ENCODE data around the gene PCDH1. TPM values are rescaled to one million over a fixed set of nuclear protein-coding genes. Genes with fewer than 3 reads are reported as not detected.
"Not testable (repeated sequence)": the region's sequence is repeated elsewhere in the genome, so short reads cannot be mapped to it uniquely, and the experiment has no call there.

PCDH1 gene
- total RNA-seq, 1 donor from 2014 or later = 5.4 TPM

DNA sequence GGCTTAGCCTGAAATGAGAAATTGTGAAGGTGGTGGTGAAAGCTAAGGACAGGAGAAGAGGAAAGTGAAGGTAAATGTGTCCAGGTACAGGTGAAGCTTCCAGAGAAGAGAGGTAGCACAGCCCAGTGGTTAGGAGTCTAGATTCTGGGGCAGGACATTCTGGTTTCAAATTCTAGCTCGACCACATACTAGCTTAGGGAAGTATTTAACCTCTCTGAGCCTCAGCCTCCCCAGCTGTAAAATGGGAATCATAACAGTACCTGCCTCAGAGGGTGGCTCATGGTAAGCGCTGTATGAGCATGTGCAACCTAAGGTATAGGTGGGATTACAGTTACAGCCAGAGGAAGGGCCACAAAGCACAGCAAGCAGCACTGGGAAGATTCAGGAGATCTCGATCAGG is 55.2 kb downstream of the PCDH1 start:
- Mint-ChIP-seq H3K4me1 (peaks cover 5% of the 10 kb centered on the region), H3K4me3 (no peak overlapping the region), H3K9me3 (no peaks in the 10 kb centered on the region), H3K27me3 (ENCODE audit: low read depth) (peaks cover 6% of the 10 kb centered on the region), H3K27ac (no peak overlapping the region), H3K36me3 (no peaks in the 10 kb centered on the region)
- no peak for DNase-seq (ENCODE audit: low spot score in 2 of 2, unreplicated experiment in 2 of 2)
- TF ChIP-seq, protein P1, sequence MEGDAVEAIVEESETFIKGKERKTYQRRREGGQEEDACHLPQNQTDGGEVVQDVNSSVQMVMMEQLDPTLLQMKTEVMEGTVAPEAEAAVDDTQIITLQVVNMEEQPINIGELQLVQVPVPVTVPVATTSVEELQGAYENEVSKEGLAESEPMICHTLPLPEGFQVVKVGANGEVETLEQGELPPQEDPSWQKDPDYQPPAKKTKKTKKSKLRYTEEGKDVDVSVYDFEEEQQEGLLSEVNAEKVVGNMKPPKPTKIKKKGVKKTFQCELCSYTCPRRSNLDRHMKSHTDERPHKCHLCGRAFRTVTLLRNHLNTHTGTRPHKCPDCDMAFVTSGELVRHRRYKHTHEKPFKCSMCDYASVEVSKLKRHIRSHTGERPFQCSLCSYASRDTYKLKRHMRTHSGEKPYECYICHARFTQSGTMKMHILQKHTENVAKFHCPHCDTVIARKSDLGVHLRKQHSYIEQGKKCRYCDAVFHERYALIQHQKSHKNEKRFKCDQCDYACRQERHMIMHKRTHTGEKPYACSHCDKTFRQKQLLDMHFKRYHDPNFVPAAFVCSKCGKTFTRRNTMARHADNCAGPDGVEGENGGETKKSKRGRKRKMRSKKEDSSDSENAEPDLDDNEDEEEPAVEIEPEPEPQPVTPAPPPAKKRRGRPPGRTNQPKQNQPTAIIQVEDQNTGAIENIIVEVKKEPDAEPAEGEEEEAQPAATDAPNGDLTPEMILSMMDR (IDR thresholded peaks at IDR 0.05; ENCODE audit: unreplicated experiment) = no peak

DNA sequence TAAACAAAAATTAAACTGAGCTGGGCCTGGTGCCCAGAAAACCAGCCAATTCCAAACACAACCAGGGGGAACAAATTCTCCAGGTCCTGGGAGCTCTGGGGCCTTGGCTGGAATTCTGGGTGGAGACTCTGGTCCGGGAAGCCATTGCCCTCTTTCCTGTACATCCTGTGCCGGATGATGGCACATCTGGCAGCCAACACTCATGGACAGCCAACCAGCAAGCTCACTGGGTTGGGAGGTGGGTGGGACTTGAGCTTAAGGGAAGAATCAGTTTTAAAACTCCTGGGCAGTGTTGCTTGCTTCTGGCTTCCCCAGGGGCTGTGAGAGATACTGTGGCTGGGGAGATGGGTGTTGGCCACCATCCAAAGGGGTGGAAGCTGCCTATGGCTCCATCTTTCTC is 56.1 kb downstream of the PCDH1 start:
- no peaks in the 10 kb centered on the region for H3K36me3 Mint-ChIP-seq
- H3K9me3 Mint-ChIP-seq = no peaks in the 10 kb centered on the region
- TF ChIP-seq, protein P1 (IDR thresholded peaks at IDR 0.05; ENCODE audit: unreplicated experiment) = no peak
- no peak for DNase-seq (ENCODE audit: low spot score in 2 of 2, unreplicated experiment in 2 of 2)
- H3K4me3 Mint-ChIP-seq = no peak overlapping the region
- H3K27ac Mint-ChIP-seq = no peak overlapping the region
- peaks cover 12% of the 10 kb centered on the region for H3K27me3 Mint-ChIP-seq (ENCODE audit: low read depth)
- peaks cover 5% of the 10 kb centered on the region for H3K4me1 Mint-ChIP-seq

DNA sequence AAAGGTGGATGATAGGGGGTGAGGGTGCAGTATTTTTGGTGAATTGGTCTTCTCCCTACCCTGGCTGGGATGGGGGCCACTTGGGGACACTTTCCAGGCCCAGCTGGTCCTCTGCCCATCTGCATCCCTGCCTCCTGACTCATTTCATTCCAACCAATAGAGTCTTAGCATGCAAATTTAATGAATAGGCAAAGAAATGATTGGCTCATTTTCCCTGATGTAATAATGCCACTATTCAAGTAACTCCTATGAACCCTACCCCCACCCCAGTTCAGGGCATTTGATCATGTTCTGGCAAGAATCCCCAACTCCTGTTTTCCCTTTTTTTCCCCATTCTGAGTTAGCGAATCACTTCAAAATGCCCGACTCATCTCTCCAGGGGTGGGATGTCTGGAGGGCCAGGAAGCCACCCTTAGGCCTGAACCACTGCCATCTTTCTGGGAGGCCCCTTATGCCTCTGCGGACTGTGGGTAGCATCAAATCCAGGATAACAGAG is 56.7 kb downstream of the PCDH1 start:
- TF ChIP-seq, protein P1 (IDR thresholded peaks at IDR 0.05; ENCODE audit: unreplicated experiment) = no peak
- no peak for DNase-seq (ENCODE audit: low spot score in 2 of 2, unreplicated experiment in 2 of 2)
- H3K27me3 Mint-ChIP-seq (ENCODE audit: low read depth) = peaks cover 17% of the 10 kb centered on the region
- no peaks in the 10 kb centered on the region for H3K36me3 Mint-ChIP-seq
- H3K4me1 Mint-ChIP-seq = peaks cover 5% of the 10 kb centered on the region
- no peaks in the 10 kb centered on the region for H3K9me3 Mint-ChIP-seq
- no peak overlapping the region for H3K4me3 Mint-ChIP-seq
- H3K27ac Mint-ChIP-seq = no peak overlapping the region

DNA sequence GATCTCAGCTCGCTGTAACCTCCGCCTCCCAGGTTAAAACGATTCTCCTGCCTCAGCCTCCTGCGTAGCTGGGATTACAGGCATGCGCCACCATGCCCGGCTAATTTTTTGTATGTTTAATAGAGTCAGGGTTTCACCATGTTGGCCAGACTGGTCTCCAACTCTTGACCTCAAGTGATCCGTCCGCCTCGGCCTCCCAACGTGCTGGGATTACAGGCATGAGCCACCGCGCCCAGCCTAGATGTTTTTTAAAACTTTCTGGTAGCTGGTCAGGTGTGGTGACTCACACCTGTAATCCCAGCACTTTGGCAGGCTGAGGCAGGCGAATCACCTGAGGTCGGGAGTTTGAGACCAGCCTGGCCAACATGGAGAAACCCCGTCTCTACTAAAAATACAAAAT is 57.5 kb downstream of the PCDH1 start:
- not testable (repeated sequence) for H3K4me3 Mint-ChIP-seq; H3K36me3 Mint-ChIP-seq; H3K27ac Mint-ChIP-seq; H3K9me3 Mint-ChIP-seq; H3K4me1 Mint-ChIP-seq; DNase-seq (ENCODE audit: low spot score in 2 of 2, unreplicated experiment in 2 of 2)
- peaks cover 21% of the 10 kb centered on the region for H3K27me3 Mint-ChIP-seq (ENCODE audit: low read depth)

DNA sequence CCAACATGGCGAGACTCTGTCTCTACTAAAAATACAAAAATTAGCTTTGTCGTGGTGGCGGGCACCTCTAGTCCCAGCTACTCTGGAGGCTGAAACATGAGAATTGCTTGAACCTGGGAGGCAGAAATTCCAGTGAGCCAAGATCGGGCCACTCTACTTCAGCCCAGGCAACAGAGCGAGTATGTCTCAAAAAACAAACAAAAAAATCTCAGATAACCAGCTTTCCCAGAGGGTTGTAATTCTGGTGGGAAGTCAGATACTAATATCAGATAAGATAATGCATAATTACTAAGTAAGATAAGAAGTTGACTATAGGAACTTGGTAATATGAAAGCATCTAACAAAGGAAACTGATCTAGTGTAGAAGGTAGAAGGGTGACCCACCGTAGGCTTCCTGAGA is 60.6 kb downstream of the PCDH1 start:
- no peak for DNase-seq (ENCODE audit: low spot score in 2 of 2, unreplicated experiment in 2 of 2)
- Mint-ChIP-seq H3K9me3 (no peaks in the 10 kb centered on the region), H3K36me3 (no peaks in the 10 kb centered on the region), H3K4me3 (no peak overlapping the region), H3K4me1 (peaks cover 3% of the 10 kb centered on the region), H3K27ac (no peak overlapping the region), H3K27me3 (ENCODE audit: low read depth) (peaks cover 25% of the 10 kb centered on the region)
- TF ChIP-seq, protein P1 (IDR thresholded peaks at IDR 0.05; ENCODE audit: unreplicated experiment) = no peak

DNA sequence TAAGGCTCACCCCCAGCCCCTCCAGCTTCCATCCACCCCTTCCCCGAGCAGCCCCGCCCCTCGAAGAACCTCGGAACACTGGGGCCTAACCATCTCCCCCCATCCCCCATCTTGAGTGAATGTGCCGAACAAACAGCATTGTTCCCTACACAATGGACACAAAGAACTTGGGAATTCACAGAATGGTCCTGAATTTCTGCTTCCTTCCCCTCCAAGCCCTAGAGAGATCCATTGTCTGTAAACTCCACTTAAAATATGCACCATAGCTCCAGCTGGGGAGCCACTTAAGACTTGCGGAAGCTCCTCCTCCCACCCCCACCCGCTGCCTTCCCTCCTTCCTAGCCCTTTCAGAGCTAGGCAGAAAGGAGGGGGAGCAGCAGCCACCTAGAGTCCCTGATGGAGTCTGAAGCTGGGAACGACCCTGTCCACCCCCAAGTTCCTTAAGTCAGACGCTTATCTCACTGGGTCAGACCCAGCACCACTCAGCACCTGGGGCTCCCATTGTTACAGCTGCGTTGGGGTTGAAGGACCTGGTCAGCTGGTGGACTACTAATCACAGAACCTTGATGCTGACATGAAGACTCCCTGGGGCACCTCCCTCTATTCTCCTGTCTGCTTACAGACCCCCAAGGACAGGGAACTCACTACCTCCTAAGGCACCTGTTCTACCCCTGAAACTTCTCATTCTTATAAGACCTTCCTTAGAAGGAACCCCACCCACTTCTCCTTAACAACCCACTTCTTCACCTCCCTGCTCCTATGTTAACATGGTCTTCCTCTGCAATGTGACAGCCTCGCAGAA is 61.4 kb downstream of the PCDH1 start:
- H3K4me3 Mint-ChIP-seq = no peak overlapping the region
- H3K27ac Mint-ChIP-seq = no peak overlapping the region
- H3K4me1 Mint-ChIP-seq = peaks cover 9% of the 10 kb centered on the region

More for the DNA sequence above, 61.4 kb downstream of the PCDH1 start:
- peaks cover 32% of the 10 kb centered on the region for H3K27me3 Mint-ChIP-seq (ENCODE audit: low read depth)
- H3K36me3 Mint-ChIP-seq = no peaks in the 10 kb centered on the region
- DNase-seq (ENCODE audit: low spot score in 2 of 2, unreplicated experiment in 2 of 2) = no peak
- TF ChIP-seq, protein P1 (IDR thresholded peaks at IDR 0.05; ENCODE audit: unreplicated experiment) = no peak
- no peaks in the 10 kb centered on the region for H3K9me3 Mint-ChIP-seq

All from mesothelial cell of epicardium (in vitro differentiated cells).